Left hindlimb (tissue), 1 donor: ENCODE data around the gene MARCHF5.
"Not testable (repeated sequence)": the region's sequence is repeated elsewhere in the genome, so short reads cannot be mapped to it uniquely, and the experiment has no call there.

Experiments
- DNase-seq: peaks from one replicate; pipeline ENCODE4 v3.0.0-alpha.2; 2018

MARCHF5 gene

DNA sequence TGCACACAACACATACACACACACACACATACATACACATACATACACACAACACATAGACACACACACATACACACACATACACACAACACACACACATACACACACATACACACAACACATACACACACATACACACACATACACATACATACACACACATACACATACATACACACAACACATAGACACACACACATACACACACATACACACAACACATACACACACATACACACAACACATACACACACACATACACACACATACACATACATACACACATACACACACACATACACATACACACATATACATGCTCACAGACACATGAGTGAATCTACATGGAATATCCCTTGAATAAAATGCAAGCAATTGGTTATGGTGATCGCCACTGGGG lies 102.2 kb downstream of the MARCHF5 start:
- not testable (repeated sequence) for DNase-seq

DNA sequence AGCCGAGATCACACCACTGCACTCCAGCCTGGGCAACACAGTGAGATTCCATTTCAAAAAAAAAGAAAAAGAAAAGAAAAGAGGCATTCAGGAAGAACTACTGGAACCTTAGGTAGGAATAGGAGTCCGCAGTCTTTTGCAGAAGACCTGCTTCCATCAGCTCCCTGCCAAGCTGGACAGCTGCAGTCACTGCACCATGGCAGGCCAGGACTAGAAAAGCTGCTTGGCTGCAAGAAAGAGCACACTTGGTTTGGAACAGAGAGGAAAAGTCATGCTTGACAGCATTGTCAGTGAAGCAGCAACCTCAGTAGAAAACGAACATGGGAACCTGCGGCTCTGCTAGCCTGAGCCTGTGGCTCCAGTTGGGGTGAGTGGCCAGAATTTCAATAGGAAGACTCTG lies 104.3 kb downstream of the MARCHF5 start:
- no peak for DNase-seq

GRCh38 chr10:92402234-92402633 lies 111.3 kb downstream of the MARCHF5 start:
- not testable (repeated sequence) for DNase-seq
